HT-29 (cell line): Measurements from ENCODE around the gene SYVN1. TPM values are rescaled to one million over a fixed set of nuclear protein-coding genes. Genes with fewer than 3 reads are reported as not detected.

Source experiments
- DNase-seq: peaks from one replicate; pipeline ENCODE4 v3.0.0-alpha.2; 2015; ENCODE audit warnings: low spot score
- total RNA-seq: library from RNA; depleted of rRNA; stranded (reverse); fragments of >200 nt; shearing (Covaris generic); gene quantifications from 2 replicates; pipeline ENCODE4 v1.2.3, GENCODE V29; 2014

Gene SYVN1
- total RNA-seq, 1 experiment from 2014 or later = 32.1 TPM

- peak; percentile 73 for DNase-seq
Observed at GRCh38 chr11:65112546-65113360, 21.6 kb downstream of the SYVN1 start.

- peak; percentile 98 for DNase-seq
Observed at GRCh38 chr11:65111744-65112545, 22.4 kb downstream of the SYVN1 start, which contains the start of gene TM7SF2. TM7SF2 (plus strand) TSS chr11:65111872; CDS start chr11:65112016, 144 bp downstream.

DNA sequence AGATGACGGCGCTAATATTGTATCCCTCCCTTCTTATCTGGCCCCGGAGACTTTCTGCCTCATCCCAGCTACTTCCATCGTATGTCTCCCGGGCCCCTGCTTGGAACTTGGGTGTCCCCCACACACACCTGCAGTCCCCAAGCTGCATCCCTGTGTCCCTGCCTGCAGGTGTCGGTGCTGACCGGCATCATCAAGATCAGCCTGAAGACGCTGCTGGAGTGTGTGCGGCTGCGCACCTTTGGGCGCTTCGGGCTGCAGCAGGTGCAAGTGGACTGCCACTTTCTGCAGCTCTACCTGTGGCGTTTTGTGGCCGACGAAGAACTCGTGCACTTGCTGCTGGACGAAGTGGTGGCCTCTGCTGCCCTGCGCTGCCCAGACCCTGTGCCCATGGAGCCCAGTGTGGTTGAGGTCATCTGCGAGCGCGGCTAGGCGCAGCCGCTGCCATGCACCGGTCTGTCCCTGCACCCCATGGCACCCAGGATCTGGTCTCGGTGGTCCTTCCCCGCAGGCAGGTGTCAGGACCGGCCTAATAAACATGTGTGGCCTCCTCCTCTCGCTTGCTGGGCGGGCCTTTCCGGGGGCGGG, 23.1 kb downstream of the SYVN1 start:
- no peak for DNase-seq

GRCh38 chr11:65110354-65110861, 23.9 kb downstream of the SYVN1 start:
- peak; percentile 97 for DNase-seq

GRCh38 chr11:65109231-65110198, 24.8 kb downstream of the SYVN1 start:
- no peak for DNase-seq

DNA sequence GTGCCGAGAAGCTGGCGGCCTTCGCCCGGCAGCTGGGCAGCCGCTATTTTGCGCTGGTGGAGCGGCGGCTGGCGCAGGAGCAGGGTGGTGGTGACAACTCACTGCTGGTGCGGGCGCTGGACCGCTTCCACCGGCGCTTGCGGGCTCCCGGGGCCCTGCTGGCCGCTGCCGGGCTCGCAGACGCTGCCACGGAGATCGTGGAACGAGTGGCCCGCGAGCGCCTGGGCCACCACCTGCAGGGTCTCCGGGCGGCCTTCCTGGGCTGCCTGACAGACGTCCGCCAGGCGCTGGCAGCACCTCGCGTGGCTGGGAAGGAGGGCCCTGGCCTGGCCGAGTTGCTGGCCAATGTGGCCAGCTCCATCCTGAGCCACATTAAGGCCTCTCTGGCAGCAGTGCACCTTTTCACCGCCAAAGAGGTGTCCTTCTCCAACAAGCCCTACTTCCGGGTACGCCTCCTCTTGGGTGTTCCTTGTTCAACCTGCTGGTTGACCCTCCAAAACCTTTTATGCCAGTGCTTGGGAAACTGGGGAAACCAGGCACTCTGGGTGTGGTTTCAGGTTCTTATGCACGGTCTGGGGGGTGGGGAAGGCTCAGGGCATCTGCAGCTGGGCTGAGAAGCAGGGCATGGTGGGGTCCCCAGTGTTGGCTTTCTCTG, 25.7 kb downstream of the SYVN1 start:
- DNase-seq = no peak

- no peak for DNase-seq
Observed at GRCh38 chr11:65107751-65108468, 26.4 kb downstream of the SYVN1 start.

DNA sequence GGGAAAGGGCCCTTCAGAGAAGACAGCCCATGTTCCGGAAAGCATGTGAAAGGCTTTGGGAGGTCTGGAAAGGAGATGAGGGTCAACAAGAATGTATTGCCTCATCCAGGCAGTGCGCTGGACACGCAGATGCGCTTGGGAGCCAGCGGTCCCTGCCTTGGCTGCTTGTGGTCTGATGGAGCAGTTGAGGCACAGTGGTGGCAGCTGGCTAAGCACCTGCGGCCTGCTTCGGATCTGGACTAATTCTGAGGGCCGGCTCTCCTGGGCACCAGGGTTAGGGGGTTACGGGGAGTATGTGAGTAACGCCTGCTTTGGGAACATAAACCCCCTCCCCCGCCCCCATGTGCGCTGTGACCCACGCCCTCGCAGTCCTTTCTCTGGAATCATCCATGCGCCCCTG, 27.2 kb downstream of the SYVN1 start:
- DNase-seq = no peak

DNA sequence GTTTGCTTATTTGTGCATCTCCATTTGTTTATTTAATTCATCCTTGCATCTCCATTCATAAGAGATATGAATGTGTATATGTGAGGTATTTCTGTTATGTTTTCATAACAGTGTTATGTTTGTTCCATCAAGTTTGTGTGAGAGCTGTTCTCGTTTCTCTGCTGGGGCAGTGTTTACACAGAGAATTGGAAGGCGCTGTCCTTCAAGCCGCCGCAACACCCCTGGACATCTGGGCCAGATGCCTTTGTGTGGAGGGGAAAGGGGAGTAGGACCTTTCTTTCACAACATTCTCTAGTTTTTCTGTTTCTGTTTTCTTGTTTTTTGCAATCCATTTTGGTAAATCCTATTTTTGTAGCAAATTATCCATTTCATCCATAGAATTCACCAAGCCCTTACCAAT, 29.7 kb downstream of the SYVN1 start:
- no peak for DNase-seq

DNA sequence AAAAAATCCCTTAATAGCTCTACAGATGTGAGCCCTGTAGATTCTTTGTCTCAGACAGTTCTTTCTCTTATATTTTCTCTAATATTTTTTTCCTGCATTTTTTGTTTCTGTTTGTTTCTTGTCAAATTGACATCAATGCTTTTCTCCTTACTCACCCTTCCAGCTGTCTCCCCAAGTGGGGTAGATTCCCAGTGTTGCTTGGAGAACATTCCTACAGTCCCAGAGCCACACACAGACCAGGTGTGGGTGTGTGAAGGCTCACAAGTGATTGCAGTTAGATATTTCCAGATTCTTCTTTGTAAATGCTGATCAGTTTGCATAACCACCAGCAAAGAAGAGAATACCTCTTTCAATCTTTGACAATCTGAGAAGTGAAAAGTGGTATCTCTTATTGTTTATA, 30.8 kb downstream of the SYVN1 start:
- no peak for DNase-seq

GRCh38 chr11:65102142-65103095, 31.9 kb downstream of the SYVN1 start:
- no peak for DNase-seq

- DNase-seq = no peak
Observed at GRCh38 chr11:65100674-65101350, 33.5 kb downstream of the SYVN1 start.

- no peak for DNase-seq
Observed at GRCh38 chr11:65096926-65097325, 37.4 kb downstream of the SYVN1 start.

- DNase-seq = peak; percentile 95
Observed at GRCh38 chr11:65095974-65096806, 38.1 kb downstream of the SYVN1 start, which contains the start of gene VPS51. VPS51 (plus strand) TSS chr11:65096214; CDS start chr11:65096251, 37 bp downstream.

DNA sequence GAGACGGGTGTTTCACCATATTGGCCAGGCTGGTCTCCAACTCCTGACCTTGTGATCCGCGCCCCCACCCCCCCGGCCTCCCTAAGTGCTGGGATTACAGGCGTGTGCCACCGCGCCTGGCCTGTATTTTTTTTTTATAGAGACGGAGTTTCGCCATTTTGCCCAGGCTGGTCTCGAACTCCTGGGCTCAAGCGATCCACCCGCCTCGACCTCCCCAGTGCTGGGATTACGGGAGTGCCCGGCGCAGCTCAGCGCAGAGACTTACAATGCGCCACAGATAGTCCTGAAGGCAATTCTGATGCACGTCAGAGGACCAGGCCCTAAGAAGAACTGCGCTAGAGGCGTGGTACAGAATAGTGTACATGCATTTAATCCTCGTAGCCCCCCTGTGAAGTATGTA, 38.9 kb downstream of the SYVN1 start:
- no peak for DNase-seq

DNA sequence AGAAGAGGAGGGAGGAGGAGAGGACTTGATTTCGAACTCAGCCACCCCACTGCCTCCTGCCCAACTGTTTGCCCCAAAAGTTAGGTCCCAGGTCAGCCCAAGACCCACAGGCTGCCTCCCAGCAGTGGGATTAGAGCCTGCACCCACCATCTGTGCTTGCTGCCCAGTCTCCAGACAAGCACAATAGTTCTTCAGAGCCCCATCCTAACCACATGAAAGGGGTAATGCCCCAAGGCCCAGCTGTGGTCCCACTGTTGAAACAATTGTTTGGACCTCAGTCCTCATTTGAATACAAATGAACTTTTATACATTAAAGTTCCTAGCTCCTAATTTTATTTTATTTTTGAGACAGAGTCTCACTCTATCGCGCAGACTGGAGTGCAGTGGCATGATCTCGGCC, 43.7 kb downstream of the SYVN1 start:
- no peak for DNase-seq

- peak; percentile 17 for DNase-seq
Observed at GRCh38 chr11:65089621-65090020, 44.7 kb downstream of the SYVN1 start.
